Measurements from ENCODE around the gene CGNL1.

DNA sequence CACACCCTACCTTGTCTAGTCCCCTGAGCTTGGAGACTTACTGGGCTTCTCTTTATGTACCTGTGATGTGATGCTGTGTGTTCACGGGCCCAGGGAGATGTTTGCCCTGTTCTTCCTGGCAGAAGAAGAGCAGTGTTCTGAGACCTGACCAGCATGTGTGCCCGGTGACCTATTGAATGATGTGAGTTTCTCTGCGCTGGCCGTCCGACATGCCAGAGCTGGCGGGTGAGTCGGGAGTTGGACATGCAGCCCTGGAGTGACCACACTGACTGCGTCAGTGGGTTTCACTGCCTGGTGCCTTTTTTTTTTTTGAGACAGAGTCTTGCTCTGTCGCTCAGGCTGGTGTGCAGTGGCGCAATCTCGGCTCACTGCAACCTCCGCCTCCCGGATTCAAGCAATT, 42.3 kb downstream of the CGNL1 start:
- no peak for TF ChIP-seq CTCF (IDR thresholded peaks at IDR 0.05)
- TF ChIP-seq POLR2A (IDR thresholded peaks at IDR 0.05; ENCODE audit: low read depth) = no peak
- TF ChIP-seq EP300 (IDR thresholded peaks at IDR 0.05) = no peak

Data from esophagus muscularis mucosa (tissue), 4 donors.